BLaER1 treated with 17β-estradiol and CSF1 and Interleukin-3, amounts not matched to agents 10 nM and 100 nM (cell line): ENCODE results near the gene AUH.
A peak's percentile ranks its signal among the peaks of the same experiment; 100 is the strongest.
"Not testable (repeated sequence)": the region's sequence is repeated elsewhere in the genome, so short reads cannot be mapped to it uniquely, and the experiment has no call there.

ENCODE experiments used
- H3K27ac ChIP-seq, 11 experiments: shearing (Covaris generic); formaldehyde crosslinking; 2 replicates each; pipeline ENCODE4 v1.8.1; 2022
- H3K27me3 ChIP-seq, 11 experiments: shearing (Covaris generic); formaldehyde crosslinking; 2 replicates each; pipeline ENCODE4 v1.8.1; 2022
- H3K36me3 ChIP-seq, 11 experiments: shearing (Covaris generic); formaldehyde crosslinking; 2 replicates each; pipeline ENCODE4 v1.8.1; 2022
- H3K4me1 ChIP-seq, 10 experiments: shearing (Covaris generic); formaldehyde crosslinking; 2 replicates each; pipeline ENCODE4 v1.8.1; 2022
- H3K4me2 ChIP-seq, 11 experiments: shearing (Covaris generic); formaldehyde crosslinking; 2 replicates each; pipeline ENCODE4 v1.8.1; 2022
- H3K4me3 ChIP-seq, 10 experiments: shearing (Covaris generic); formaldehyde crosslinking; 2 replicates each; pipeline ENCODE4 v1.8.1; 2022
- H3K9ac ChIP-seq, 11 experiments: shearing (Covaris generic); formaldehyde crosslinking; 2 replicates each; pipeline ENCODE4 v1.8.1; 2022
- H3K9me3 ChIP-seq, 11 experiments: shearing (Covaris generic); formaldehyde crosslinking; replicated peaks in 1 of 11; 2 replicates each; pipeline ENCODE4 v1.8.1; 2022
- H4K20me1 ChIP-seq, 11 experiments: shearing (Covaris generic); formaldehyde crosslinking; 2 replicates each; pipeline ENCODE4 v1.8.1; 2022
- Cebpa-rat ChIP-seq, 11 experiments: shearing (Covaris generic); IDR thresholded peaks; 2 replicates each; pipeline ENCODE4 v1.8.1; 2022

Gene AUH

GRCh38 chr9:91403665-91404543 is 42.2 kb upstream of the AUH start:
- peak overlapping the region in 4 of 11 experiments; percentile 7 to 45 (median 25); a peak in 5 of 22 replicates for H3K27ac ChIP-seq
- H3K27me3 ChIP-seq, result no peaks in the 10 kb centered on the region
- no peak overlapping the region for H3K4me3 ChIP-seq
- H3K9ac ChIP-seq, result no peak overlapping the region
- H3K36me3 ChIP-seq, result peaks cover under 1 to 44% (median 37%) of the 10 kb centered on the region in 11 experiments; a peak in 20 of 22 replicates
- H3K4me1 ChIP-seq, result peaks cover 0 to 39% (median 15%) of the 10 kb centered on the region in 10 experiments; a peak in 13 of 20 replicates
- no peak for TF ChIP-seq Cebpa-rat (IDR thresholded peaks at IDR 0.05)
- no peaks in the 10 kb centered on the region for H3K9me3 ChIP-seq
- H3K4me2 ChIP-seq, result peak overlapping the region in 5 of 11 experiments; percentile 1 to 72 (median 66); a peak in 9 of 22 replicates
- H4K20me1 ChIP-seq, result peaks cover 0 to 66% (median 19%) of the 10 kb centered on the region in 11 experiments; a peak in 14 of 22 replicates

- peaks cover 0 to 36% (median 7%) of the 10 kb centered on the region in 10 experiments; a peak in 13 of 20 replicates for H3K4me1 ChIP-seq
- no peak for TF ChIP-seq Cebpa-rat (IDR thresholded peaks at IDR 0.05)
- H4K20me1 ChIP-seq, result peaks cover 0 to 17% (median 0%) of the 10 kb centered on the region in 11 experiments; a peak in 2 of 22 replicates
- no peaks in the 10 kb centered on the region for H3K9me3 ChIP-seq
- H3K27ac ChIP-seq, result no peak overlapping the region
- no peaks in the 10 kb centered on the region for H3K36me3 ChIP-seq
- no peaks in the 10 kb centered on the region for H3K27me3 ChIP-seq
- H3K4me3 ChIP-seq, result no peak overlapping the region
- H3K9ac ChIP-seq, result no peak overlapping the region
- H3K4me2 ChIP-seq, result no peak overlapping the region
Measured at GRCh38 chr9:91398926-91399325, 37.2 kb upstream of the AUH start.

- Histone ChIP-seq H3K4me2 (peak overlapping the region in 4 of 11 experiments; percentile 6 to 58 (median 53); a peak in 7 of 22 replicates), H3K9ac (no peak overlapping the region)
Measured at GRCh38 chr9:91395553-91396471, 34.1 kb upstream of the AUH start.

GRCh38 chr9:91395106-91395552 is 33.4 kb upstream of the AUH start:
- H3K27ac ChIP-seq, result peak overlapping the region in 2 of 11 experiments; percentile 3 to 25; a peak in 1 of 22 replicates
- H3K9ac ChIP-seq, result no peak overlapping the region
- H3K4me2 ChIP-seq, result peak overlapping the region in 4 of 11 experiments; percentile 6 to 58 (median 53); a peak in 7 of 22 replicates

More at GRCh38 chr9:91395553-91396471, 34.1 kb upstream of the AUH start:
- Histone ChIP-seq H3K27me3 (no peaks in the 10 kb centered on the region), H3K4me3 (no peak overlapping the region), H4K20me1 (no peaks in the 10 kb centered on the region), H3K27ac (peak overlapping the region in 2 of 11 experiments; percentile 3 to 25; a peak in 1 of 22 replicates), H3K4me1 (peaks cover 0 to 23% (median 0%) of the 10 kb centered on the region in 10 experiments; a peak in 7 of 20 replicates), H3K36me3 (no peaks in the 10 kb centered on the region), H3K9me3 (0 out of 22 replicates have a peak, but pooled peaks cover 0 to 6% (median 0%) of the 10 kb centered on the region in 11 experiments)
- TF ChIP-seq Cebpa-rat (IDR thresholded peaks at IDR 0.05), result no peak

GRCh38 chr9:91393826-91394225 is 32.1 kb upstream of the AUH start:
- TF ChIP-seq Cebpa-rat (IDR thresholded peaks at IDR 0.05), result no peak
- H3K27ac ChIP-seq, result no peak overlapping the region

More at GRCh38 chr9:91395106-91395552, 33.4 kb upstream of the AUH start:
- Histone ChIP-seq H3K9me3 (0 out of 22 replicates have a peak, but pooled peaks cover 0 to 6% (median 0%) of the 10 kb centered on the region in 11 experiments), H3K4me3 (no peak overlapping the region), H3K4me1 (peaks cover 0 to 23% (median 0%) of the 10 kb centered on the region in 10 experiments; a peak in 7 of 20 replicates), H3K27me3 (no peaks in the 10 kb centered on the region), H4K20me1 (no peaks in the 10 kb centered on the region), H3K36me3 (no peaks in the 10 kb centered on the region)
- TF ChIP-seq Cebpa-rat (IDR thresholded peaks at IDR 0.05), result peak in 3 of 11 experiments; percentile 28 to 41 (median 29); a peak in 2 of 22 replicates

GRCh38 chr9:91392435-91392834 is 30.7 kb upstream of the AUH start:
- H3K4me3 ChIP-seq, result no peak overlapping the region
- no peak overlapping the region for H3K27ac ChIP-seq
- no peaks in the 10 kb centered on the region for H3K27me3 ChIP-seq
- no peak overlapping the region for H3K4me2 ChIP-seq
- no peaks in the 10 kb centered on the region for H3K36me3 ChIP-seq
- no peaks in the 10 kb centered on the region for H4K20me1 ChIP-seq
- peaks cover 0 to 23% (median 0%) of the 10 kb centered on the region in 10 experiments; a peak in 7 of 20 replicates for H3K4me1 ChIP-seq
- no peak for TF ChIP-seq Cebpa-rat (IDR thresholded peaks at IDR 0.05)
- H3K9me3 ChIP-seq, result peaks cover 0 to 6% (median 0%) of the 10 kb centered on the region in 11 experiments; a peak in 2 of 22 replicates
- H3K9ac ChIP-seq, result no peak overlapping the region

More at GRCh38 chr9:91393826-91394225, 32.1 kb upstream of the AUH start:
- Histone ChIP-seq H3K4me1 (peaks cover 0 to 23% (median 0%) of the 10 kb centered on the region in 10 experiments; a peak in 7 of 20 replicates), H3K27me3 (no peaks in the 10 kb centered on the region), H3K9me3 (peaks cover 0 to 6% (median 0%) of the 10 kb centered on the region in 11 experiments; a peak in 2 of 22 replicates), H3K36me3 (no peaks in the 10 kb centered on the region), H4K20me1 (no peaks in the 10 kb centered on the region), H3K4me3 (no peak overlapping the region), H3K9ac (no peak overlapping the region), H3K4me2 (no peak overlapping the region)

- Histone ChIP-seq H3K9ac (no peak overlapping the region), H3K36me3 (no peaks in the 10 kb centered on the region), H3K27ac (no peak overlapping the region), H4K20me1 (no peaks in the 10 kb centered on the region), H3K9me3 (peaks cover 0 to 6% (median 0%) of the 10 kb centered on the region in 11 experiments; a peak in 2 of 22 replicates), H3K27me3 (no peaks in the 10 kb centered on the region), H3K4me2 (no peak overlapping the region), H3K4me1 (peaks cover 0 to 23% (median 0%) of the 10 kb centered on the region in 10 experiments; a peak in 7 of 20 replicates), H3K4me3 (no peak overlapping the region)
- TF ChIP-seq Cebpa-rat (IDR thresholded peaks at IDR 0.05), result no peak
Measured at GRCh38 chr9:91391818-91392217, 30.1 kb upstream of the AUH start.

- H3K4me3 ChIP-seq, result no peak overlapping the region
- no peak for TF ChIP-seq Cebpa-rat (IDR thresholded peaks at IDR 0.05)
Measured at GRCh38 chr9:91391412-91391811, 29.7 kb upstream of the AUH start.

GRCh38 chr9:91389686-91390085 is 28.0 kb upstream of the AUH start:
- not testable (repeated sequence) for H3K9ac ChIP-seq, H3K36me3 ChIP-seq, H3K4me3 ChIP-seq, H3K27me3 ChIP-seq, H3K4me1 ChIP-seq, H3K9me3 ChIP-seq, H3K4me2 ChIP-seq, H4K20me1 ChIP-seq, H3K27ac ChIP-seq

More at GRCh38 chr9:91391412-91391811, 29.7 kb upstream of the AUH start:
- H3K4me2 ChIP-seq, result no peak overlapping the region
- peaks cover 0 to 21% (median 0%) of the 10 kb centered on the region in 10 experiments; a peak in 7 of 20 replicates for H3K4me1 ChIP-seq
- peaks cover 0 to 6% (median 0%) of the 10 kb centered on the region in 11 experiments; a peak in 2 of 22 replicates for H3K9me3 ChIP-seq
- no peaks in the 10 kb centered on the region for H3K27me3 ChIP-seq
- H3K9ac ChIP-seq, result no peak overlapping the region
- H3K27ac ChIP-seq, result no peak overlapping the region
- no peaks in the 10 kb centered on the region for H3K36me3 ChIP-seq
- no peaks in the 10 kb centered on the region for H4K20me1 ChIP-seq
